Measurements from ENCODE around the gene AMELY. TPM values are rescaled to one million over a fixed set of nuclear protein-coding genes. Genes with fewer than 3 reads are reported as not detected.

Gene AMELY
- total and polyA plus RNA-seq, 10 of the 15 experiments (the other 5 are each of a cell fraction or from before 2014, with no cell fraction given) = not detected

GRCh38 chrY:6895236-6895635, 16.3 kb downstream of the AMELY start:
- ChIA-PET RAD21 (ENCODE audit: unreplicated experiment) (no interaction called here), SMC1A (ENCODE audit: uncharacterized antibody, unreplicated experiment) (no interaction called here), POLR2A (no interaction called here), CTCF (no interaction called here)
- intact Hi-C loops (cut with micrococcal nuclease; ENCODE audit: unreplicated experiment) = no loop called here
- WGBS (ENCODE audit: insufficient coverage, insufficient replicate concordance, low lambda C conversion rate, missing lambda C conversion rate) = no CpG with 5 or more reads among the region's 1 CpG
- no peaks in the 10 kb centered on the region for H3K79me2 ChIP-seq (ENCODE audit: control insufficient read depth, insufficient read depth, low read length)
- no peak for ATAC-seq
- H3K4me1 ChIP-seq (ENCODE audit: control insufficient read depth, insufficient read depth, low read length) = no peaks in the 10 kb centered on the region
- H3K9me3 ChIP-seq (replicated peaks; ENCODE audit: control insufficient read depth, insufficient read depth, low read length) = no peaks in the 10 kb centered on the region
- no peak overlapping the region for H3K27ac ChIP-seq (ENCODE audit: control insufficient read depth, insufficient read depth)
- no peaks in the 10 kb centered on the region for H4K20me1 ChIP-seq (ENCODE audit: control insufficient read depth, insufficient read depth)
- H3K4me3 ChIP-seq = no peak overlapping the region
- in situ Hi-C loops (cut with MboI) = no loop called here
- H3K4me2 ChIP-seq (ENCODE audit: control insufficient read depth, insufficient read depth) = no peak overlapping the region
- FAIRE-seq = no peak
- no peak overlapping the region for H2AFZ ChIP-seq (ENCODE audit: control insufficient read depth, low read depth, low read length)
- no peaks in the 10 kb centered on the region for H3K27me3 ChIP-seq (replicated peaks in 1 of 2; ENCODE audit: control insufficient read depth in 2 of 2, insufficient read depth in 2 of 2, low read length in 1 of 2)
- BruUV-seq (replicated peaks) = no TSS peak
- no peak for DNase-seq (ENCODE audit: low read depth, low spot score)
- no peaks in the 10 kb centered on the region for H3K36me3 ChIP-seq (ENCODE audit: control insufficient read depth in 2 of 2, insufficient read depth in 2 of 2, low read length in 1 of 2)
- TF ChIP-seq ZNF384 (IDR thresholded peaks at IDR 0.05; ENCODE audit: borderline replicate concordance, low read depth, low read length) (no peak), RUNX3 (IDR thresholded peaks at IDR 0.05; ENCODE audit: low read length) (no peak), GATAD2B (conservative IDR thresholded peaks at IDR 0.05; ENCODE audit: low read depth) (no peak), ZBED1 (IDR thresholded peaks at IDR 0.05; ENCODE audit: borderline replicate concordance) (no peak), NBN (IDR thresholded peaks at IDR 0.05) (no peak), SUZ12 (IDR thresholded peaks at IDR 0.05; ENCODE audit: unreplicated experiment) (no peak), PAX5 (IDR thresholded peaks at IDR 0.05; ENCODE audit: borderline replicate concordance, low read depth, low read length) (no peak), CEBPB (IDR thresholded peaks at IDR 0.05; ENCODE audit: borderline replicate concordance in 1 of 2, low read depth in 2 of 2, low read length in 2 of 2) (no peak), PAX8 (IDR thresholded peaks at IDR 0.05) (no peak), ATF7 (IDR thresholded peaks at IDR 0.05; ENCODE audit: low read depth) (no peak), STAT3 (IDR thresholded peaks at IDR 0.05; ENCODE audit: low read depth, low read length) (no peak), SRF (IDR thresholded peaks at IDR 0.05; ENCODE audit: low read depth in 2 of 2, low read length in 2 of 2) (no peak), NFYB (IDR thresholded peaks at IDR 0.05; ENCODE audit: insufficient read depth, low read depth, low read length) (no peak), STAT1 (conservative IDR thresholded peaks at IDR 0.05) (no peak), YBX1 (IDR thresholded peaks at IDR 0.05) (no peak), JUND (IDR thresholded peaks at IDR 0.05; ENCODE audit: low read depth, low read length) (no peak), BRCA1 (IDR thresholded peaks at IDR 0.05; ENCODE audit: low read depth, low read length) (no peak), ZZZ3 (IDR thresholded peaks at IDR 0.05; ENCODE audit: control insufficient read depth, insufficient read length, low read depth) (no peak)
- H3K9ac ChIP-seq (ENCODE audit: control insufficient read depth, insufficient read depth, low read length) = no peak overlapping the region
